Kidney tubule cell (primary cell): Measurements from ENCODE around the gene SETD3.

Experiments used
- DNase-seq: peaks from one replicate; pipeline ENCODE4 v3.0.0-alpha.2; 2018; ENCODE audit warnings: low spot score

Gene SETD3

DNA sequence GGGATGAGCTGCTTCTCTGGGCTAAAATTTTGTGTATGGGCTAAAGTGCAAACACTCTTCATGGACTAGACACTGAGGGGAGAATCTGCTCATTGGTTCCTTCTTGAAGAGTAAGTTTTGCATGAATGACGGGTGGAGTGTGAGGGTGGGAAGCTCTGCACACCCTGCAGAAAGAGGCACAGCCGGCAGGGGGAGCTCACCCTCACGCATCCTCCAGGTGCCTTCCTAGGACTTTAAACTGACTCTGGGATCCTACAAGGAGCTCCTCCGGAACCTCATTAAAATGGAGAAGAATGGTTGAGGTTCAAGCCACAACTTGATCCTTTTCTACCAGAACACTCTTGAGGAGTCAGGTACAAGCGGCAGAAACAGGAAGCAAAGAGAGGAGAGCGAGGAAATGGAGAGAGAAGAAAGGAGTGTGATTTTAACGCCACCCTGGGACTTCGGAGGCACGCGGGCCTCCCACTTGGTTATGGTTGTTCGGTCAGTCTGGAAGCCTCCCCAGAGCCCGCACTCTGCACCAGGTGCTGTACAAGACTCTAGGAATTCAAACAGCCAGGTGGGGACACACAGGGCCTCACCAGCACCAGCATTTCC, 87.5 kb downstream of the SETD3 start:
- peak; percentile 50 for DNase-seq

DNA sequence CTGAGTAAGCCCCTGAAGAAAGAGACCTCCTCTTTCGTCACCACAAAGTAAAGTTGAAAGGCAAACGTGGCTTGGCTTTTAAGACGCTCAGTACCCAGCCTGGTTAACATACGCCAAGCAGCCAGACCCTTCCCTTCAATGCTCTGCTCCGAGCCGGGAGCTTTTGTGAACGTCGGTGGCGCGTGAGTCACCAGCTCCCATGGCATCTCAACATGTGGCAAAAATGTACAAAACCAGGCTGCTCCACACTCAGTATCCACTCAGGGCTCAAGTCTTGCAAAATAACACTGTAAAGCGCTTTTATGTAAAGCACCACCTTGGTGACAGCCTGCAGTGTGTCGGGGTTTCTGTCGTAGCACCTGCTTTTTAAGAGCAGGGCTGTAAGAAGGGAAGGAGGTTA, 89.0 kb downstream of the SETD3 start:
- no peak for DNase-seq

DNA sequence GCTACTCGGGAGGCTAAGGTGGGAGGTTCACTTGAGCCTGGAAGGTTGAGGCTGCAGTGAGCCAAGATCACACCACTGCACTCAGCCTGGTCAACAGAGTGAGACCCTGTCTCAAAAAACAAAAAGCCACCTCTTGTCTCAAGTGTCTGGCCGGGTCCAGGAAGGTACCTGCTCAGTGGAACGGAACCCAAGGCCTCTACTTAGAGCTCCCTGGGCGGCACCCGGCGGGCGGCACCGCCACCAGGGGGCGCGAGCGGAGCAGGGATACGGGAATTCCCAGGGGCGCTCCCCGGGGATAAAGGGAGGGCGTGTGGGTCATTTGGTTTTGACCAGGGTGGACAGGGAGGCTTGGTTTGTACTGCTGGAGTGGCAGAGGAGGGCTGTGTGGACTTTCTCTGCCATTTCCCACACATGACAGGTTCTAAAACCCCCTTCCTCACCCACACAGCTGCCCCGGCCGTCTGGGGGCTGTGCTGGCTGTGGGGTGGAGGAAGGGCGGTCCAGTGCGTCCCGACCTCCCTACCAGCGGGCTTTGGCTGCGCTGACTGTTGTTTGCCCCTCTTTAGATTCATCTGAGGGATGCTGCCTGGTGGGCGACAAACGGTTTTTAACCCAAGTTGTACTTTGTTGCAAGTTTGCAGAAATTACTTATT, 91.4 kb downstream of the SETD3 start:
- DNase-seq = peak; percentile 61

DNA sequence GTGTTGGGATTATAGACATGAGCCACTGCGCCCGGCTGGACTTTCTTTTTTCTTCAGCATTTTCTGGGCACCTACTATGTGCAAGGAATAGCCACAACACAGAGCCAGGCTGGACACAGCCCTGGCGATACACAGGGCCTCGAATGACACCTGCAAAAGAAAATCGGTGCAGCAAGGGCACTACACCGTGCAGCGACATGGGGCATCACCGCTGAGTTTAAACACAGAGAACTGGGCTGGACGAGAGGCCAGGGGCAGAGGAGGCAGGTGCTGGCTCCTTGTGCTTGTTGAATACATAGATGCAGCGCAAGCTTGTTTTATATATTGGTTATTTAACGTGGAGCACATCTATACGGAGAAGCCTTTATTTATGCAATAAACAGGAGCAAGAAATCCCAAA, 92.4 kb downstream of the SETD3 start:
- DNase-seq = no peak

DNA sequence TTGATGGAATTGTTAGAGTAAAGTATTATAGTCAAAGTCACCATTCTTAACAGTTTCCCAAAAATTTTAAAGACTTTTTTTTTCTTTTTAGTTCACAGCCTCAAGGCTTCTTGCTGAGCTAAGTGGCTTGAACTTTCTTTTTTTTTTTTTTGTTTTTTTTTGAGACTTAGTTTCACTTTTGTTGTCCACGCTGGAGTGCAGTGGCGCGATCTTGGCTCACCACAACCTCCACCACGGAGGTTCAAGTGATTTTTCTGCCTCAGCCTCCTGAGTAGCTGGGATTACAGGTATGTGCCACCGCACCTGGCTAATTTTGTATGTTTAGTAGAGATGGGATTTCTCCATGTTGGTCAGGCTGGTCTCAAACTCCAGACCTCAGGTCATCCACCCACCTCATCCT, 92.8 kb downstream of the SETD3 start:
- DNase-seq = no peak

DNA sequence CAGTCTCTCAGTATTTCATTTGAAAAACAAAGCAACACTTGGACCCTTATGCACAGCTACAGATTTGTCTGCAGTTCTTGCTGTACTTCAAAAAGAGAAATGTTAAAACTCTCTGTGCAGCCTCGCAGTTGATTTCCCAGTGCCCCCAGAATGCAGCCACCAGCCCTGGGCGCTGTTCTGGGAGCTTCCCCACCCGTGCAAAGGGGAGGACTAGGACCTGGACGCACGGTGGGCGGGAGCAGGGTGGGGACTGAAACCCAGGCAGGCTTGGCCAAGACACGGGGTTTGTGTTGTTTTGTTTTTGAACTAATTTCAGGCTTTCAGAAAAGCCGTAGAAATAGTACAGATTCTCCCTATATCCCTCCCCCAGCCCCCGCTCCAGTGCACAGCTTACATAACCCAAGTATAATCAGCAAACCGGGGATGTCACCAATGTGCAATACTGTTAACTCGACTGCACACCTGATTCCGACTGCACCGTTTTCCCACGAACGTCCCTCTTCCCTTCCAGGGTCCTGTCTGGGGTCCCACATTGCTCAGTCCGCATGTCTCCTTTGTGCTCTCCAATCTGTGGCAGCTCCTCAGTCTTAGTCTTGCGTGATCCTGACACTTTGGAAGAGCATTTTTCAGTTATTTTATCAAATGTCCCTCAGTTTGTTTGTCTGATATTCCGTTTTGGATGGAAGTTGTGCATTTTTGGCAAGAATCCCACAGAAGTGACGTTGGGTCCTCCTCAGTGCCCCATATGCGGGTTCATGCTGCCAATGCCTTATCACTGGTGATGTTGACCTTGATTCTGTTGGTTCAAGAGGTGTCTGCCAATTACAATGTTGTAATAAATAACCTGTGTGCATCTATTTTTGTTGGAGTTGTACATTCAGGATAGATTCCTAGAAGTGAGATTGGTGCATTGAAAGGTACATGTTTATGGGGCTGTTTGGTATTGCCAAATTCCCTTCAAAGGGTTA, 95.9 kb downstream of the SETD3 start:
- no peak for DNase-seq

DNA sequence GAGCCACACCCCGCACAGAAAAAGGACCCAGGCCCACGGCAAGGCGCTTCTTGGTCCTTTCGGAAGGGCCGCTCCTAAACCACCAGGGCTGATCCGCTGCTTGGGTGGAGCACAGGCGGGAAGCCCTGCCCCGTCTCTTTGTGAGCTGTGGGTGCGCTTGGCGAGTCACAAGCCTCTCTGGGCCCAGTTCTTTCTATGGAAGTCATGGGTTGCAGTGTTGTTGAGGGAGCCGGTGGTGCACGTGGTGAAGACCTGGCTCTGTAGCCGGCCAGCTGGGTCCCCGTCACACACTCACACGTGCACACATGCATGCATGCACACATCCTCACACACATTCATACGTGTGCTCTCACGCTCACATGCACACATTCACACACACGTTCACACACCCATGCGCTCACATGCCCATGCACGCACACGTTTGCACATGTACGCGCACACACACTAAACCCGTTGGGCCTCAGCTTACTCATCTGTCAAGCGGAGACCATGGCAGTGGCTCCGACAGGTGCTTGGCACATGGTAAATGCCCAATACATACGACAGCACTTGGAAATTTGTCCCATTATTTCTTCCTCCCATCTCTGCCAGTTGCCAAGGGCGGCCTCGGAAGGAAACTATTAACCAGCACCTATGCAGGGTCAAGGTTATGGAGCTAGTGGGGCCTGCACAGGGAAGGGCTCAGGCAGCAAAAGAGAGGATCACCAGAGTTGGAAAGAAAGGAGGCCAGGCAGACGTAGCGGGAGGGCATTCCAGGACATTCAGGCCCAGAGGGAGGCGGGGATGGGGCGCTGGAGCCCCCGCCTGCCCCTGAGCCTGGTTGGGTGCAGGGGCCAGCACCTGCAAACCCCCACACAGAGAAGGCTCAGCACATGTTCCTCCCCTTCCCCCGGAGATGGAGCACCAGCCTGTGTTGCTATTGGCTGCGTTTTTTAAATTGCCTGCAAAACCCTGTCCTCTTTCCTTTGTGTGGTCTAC, 96.9 kb downstream of the SETD3 start:
- DNase-seq = no peak

DNA sequence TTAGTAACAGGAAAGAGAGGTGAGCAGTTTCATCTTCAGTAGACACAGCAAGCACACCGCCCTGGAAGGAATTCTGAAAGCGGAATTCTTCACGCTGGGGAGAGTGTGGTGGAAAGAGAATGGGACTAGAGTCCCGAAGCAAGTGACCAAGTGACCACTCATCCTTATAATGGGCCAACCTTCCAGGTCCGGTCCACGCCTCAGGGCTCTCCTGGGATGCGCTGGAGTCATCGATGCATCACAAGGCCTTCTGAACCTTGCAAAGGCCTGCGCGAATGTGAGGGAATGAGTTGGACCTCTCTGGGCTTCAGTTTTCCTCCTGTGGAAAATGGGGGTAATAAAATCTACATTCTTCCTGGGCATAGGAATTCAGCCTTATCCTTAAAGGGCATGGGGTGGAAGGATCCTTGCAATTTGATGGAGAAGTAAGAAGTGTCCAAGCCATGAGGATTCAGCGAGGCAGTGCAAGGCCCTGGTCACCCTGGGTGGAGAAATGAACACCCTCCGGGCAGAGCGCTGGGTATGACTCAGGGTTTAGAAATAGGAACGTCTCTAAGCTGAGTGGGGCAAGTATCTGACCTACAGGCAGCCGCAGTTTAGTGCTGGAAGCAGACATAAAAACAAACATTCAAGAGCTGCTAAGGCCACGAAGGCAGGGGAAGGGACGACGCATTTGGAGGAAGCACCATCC, 97.7 kb downstream of the SETD3 start:
- peak; percentile 68 for DNase-seq

DNA sequence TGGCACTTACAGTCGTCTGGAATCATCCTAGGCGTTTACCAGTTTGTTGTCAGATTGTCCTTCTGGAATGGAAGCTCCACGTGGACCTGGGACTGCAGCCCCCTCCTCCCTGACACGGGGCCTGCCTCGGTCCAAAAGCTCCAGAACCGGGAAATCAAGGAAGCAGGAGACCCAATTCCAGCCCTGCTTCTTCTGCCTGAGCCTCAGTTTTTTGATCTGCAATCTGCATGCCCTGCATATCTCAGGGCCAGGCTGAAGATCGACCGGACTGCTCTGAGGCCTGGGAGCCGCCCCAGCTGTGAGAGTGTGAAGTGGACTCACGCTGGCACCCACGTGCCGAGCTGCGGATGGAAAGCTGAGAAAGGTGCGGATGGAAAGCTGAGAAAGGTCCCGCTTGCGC, 98.6 kb downstream of the SETD3 start:
- no peak for DNase-seq

DNA sequence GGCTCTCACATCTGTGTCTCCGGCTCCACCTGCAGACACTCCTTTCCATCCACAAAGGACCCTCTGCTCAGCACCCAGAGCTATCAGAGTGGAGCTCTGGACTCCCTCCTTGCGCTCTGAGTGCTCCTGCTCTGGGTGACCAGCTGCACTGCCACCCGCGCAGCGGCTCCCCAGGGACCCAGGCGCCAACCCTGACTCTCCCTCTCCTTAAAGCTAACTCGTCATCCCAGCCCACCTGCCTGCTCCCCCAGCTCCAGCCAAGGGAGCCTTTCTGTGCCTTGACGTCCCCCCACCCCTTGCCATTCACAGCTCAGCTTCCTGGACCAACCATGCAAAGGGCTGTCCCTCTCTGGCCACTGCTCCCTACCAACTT, 99.0 kb downstream of the SETD3 start:
- DNase-seq = no peak

DNA sequence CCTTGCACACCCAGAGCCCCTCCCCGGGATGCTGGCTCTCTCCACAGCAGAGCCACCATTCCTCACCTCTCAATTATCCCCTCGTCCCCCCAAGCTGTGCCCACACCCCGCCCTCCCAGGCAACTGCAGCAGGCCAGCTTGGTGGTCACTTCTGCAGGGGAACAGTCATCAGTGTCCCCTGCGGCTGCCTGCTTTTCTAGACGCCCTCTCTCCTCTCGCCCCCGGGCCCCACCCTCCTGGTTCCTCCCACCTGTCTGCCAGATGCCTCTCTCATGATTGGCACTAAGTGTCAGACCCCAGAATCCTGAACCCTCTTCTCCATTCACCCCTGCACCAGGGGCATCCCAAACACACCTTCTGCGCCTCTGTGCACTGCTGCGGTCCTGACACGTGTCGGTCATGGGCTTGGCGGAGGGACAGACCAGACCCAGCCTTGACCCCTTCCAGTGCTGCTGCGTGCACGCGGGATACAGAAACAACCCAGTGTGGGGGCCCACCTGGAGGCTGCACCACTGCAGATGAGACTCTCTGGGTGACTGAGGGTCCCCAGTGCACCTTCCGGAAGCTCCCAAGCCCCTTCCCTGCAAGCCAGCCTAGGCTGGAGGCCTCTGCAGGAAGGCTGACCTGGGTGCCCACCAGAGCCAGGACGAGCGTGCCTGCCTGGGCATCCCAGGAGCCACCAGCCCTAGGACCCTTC, 99.5 kb downstream of the SETD3 start:
- no peak for DNase-seq

DNA sequence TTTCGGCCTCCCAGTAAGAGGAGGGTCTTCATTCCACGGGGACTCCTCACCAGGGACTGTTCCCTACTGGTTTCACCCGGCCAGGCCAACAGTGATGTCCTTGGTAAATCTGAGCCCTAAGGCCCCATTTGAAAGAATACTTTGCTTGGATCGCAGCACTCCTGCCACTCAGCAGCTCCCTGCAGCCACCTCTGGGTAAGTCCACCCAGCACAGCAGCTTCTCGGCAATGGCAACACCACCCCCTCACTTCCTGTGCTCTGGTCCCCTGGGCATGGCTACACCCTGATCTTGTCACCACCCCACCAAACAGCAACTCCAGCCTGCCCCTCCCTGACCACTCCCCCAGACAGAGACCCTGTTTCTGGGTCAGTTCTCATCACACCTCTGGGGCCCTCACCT, 100.3 kb downstream of the SETD3 start:
- DNase-seq = no peak

DNA sequence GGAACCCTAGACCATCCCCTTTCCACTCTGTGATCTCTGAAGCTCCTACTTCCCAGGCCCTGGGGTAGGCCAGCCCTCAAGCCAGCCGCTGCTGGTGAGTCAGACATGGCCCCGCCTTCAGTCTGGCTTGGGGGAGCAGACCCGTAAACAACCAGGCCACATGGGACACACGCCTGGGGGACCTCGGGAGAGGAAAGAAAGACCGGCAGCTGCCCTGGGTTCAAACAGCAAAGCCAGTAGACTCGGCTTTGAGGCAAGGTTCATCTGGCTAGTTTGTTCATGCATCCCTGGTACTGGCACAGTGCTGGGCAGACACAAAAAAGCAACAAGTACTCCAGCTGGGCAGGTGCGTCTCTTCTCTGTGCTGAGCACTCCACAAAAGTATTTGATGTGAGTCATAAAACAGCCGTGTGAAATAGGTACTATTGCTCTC, 101.9 kb downstream of the SETD3 start:
- DNase-seq = peak; percentile 84

DNA sequence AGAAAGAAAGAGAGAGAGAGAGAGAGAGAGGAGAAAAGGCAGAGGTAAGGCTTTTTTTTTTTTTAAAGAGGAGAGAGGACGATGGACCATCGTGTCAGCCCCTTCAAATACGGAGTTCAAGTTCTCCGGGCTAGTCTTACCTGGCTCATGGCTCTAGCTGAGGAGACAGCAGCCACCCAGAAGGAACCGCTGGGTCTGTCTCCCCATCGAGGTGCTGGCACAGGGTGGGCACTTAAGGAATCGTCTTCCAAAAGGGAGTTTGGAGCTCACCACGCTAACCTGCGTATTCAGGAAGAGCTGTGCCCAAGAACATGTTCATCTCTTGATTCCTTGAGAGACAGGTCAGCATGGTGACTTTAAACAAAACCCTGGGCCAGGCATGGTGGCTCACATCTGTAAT, 102.7 kb downstream of the SETD3 start:
- no peak for DNase-seq

DNA sequence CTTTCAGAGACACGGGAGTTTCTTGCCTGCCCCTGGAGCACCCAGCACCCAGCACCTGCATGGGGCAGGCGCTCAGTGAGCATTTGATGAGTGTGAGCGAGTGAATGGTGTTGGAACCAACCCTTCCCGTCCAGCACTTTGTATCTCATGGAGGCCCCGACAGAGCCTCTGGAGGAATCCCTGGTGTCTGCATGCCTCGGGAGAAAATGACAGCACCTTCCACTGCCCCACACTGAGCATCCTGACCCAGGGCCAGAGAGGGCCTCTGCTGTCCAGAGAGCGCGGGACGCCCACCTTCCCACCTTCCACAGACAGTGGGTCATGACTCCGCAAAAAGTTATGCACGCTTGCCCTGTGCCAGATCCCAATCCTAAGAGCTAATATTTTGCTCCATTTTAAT, 105.7 kb downstream of the SETD3 start:
- no peak for DNase-seq

DNA sequence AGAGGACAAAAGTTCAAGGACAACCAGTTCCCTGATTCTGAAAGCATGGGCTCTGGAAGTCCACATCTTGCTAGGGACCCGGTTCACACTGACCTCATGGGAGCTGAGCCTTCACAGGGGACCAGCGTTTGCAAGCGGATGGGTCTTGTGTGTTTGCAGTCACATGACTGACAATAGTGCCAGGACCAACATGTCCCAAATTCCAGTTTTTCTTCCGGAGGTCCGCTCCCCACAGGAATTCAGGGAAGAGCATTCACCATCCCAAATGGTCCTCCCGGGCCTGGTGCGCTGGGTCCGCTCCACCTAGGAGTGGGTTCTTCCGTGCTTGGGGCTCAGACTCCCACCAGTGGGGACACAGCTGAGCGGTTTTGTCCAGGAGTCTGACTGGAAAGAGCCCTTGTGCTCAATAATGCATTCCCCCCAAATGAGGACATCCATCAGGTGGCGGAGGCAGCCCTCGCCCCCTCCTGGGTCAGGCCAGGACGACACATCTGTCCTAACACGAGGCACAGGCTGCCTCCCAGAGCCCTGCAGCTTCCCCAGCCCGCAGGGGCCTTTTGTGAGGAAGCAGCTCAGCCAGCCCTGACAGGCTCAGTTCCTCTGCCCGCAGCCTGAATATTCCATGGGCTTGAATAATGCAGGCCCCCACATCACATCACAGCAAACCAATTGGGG, 116.9 kb downstream of the SETD3 start:
- DNase-seq = no peak

DNA sequence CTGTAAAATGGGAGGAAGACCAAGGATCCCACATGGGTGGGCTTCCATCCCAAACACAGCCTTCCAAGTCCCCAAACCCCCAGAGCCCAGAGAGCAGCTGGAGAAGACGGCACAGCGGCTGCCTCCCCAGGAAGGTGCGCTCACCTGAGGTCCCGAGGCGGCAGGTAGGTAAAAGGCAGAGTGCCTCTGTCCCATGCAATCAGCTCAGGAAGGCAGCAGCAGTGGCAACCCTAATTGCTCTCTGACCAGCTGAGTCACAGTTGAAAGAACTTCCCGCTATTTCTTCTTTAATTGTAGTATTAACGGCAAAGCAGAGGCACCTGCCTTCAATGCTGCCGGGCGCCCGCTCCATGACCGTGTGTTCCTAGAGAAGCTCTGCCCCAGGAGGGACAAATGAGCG, 117.6 kb downstream of the SETD3 start:
- no peak for DNase-seq

DNA sequence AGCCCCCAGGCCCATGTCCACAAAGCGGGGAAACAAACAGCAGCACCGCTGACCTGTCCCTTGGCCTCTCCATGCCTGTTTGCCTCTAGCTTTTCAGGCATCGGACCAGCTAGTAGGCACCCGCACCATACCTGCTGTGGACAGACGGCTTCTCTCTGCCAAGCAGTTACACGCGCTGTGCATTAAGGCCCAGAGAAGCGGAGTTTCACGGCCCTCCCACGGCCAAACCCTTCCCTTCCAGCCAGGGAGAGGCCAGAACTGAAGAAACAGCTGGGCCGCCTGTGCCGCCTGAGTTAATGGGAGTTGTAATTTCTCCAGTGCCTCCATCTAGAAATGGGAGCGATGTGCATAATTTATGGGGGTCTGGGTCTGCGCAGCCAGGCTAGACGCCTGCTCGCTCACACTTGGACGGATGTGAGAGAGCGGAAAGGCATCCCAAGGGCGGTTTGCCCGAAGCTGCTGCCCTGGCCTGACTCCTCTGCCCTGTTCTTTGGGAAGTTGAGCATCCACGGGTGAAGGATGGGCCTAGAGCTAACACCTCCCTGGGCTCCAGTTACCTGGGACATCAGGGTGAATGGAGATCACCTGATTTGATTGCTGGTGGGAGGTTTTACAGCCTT, 119.0 kb downstream of the SETD3 start:
- DNase-seq = no peak

DNA sequence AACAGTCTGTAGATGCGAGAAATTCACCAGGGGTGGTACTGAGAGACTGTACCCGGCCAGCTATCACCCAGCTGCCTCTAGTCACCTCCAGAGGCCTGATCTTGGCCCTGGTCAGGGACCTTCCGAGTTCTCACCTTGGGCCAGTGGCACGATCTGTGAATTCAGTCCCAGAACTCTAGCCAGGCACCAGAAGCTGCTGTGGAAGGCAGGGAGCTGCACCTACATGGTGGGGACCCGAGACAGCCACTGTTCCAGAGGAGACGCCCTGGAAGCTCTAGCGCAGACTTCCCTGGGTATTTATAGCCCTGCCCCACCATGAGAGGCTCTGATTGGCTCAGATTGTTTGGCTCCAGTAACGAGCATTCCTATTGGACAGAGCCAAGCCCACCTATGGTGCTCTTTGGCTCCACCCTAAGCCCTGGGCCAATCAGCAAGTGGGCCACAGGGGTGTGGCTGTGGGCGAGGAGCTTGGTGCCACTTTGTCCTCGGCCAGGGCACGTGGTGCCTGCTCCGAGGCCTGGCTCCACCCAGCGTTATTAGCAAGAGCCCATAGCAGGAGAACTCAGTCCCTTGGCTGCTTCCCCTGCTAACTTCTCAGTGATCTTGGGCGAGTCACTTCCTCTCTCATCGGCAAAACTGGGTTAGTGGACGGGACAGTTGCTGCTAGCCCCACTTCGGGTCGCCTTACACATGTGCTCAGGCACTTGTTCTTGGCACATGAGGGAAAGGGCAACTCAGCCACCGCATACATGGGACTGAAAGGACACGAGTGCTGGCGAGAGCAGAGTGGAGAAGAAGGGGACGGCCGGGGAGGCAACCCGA, 119.7 kb downstream of the SETD3 start:
- DNase-seq = no peak
